ENCODE measurements around the gene CDK14.

- TF ChIP-seq, protein P1, sequence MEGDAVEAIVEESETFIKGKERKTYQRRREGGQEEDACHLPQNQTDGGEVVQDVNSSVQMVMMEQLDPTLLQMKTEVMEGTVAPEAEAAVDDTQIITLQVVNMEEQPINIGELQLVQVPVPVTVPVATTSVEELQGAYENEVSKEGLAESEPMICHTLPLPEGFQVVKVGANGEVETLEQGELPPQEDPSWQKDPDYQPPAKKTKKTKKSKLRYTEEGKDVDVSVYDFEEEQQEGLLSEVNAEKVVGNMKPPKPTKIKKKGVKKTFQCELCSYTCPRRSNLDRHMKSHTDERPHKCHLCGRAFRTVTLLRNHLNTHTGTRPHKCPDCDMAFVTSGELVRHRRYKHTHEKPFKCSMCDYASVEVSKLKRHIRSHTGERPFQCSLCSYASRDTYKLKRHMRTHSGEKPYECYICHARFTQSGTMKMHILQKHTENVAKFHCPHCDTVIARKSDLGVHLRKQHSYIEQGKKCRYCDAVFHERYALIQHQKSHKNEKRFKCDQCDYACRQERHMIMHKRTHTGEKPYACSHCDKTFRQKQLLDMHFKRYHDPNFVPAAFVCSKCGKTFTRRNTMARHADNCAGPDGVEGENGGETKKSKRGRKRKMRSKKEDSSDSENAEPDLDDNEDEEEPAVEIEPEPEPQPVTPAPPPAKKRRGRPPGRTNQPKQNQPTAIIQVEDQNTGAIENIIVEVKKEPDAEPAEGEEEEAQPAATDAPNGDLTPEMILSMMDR (conservative IDR thresholded peaks at IDR 0.05; ENCODE audit: low read length), result no peak
- no peak for TF ChIP-seq EZH2phosphoT487 (IDR thresholded peaks at IDR 0.05; ENCODE audit: borderline replicate concordance)
These were observed 49.7 kb downstream of the CDK14 start for GRCh38 chr7:90645784-90646183.

All from Loucy (cell line).